ENCODE measurements around the gene ZNF586.
A peak's percentile ranks its signal among the peaks of the same experiment; 100 is the strongest.
"Not testable (repeated sequence)": the region's sequence is repeated elsewhere in the genome, so short reads cannot be mapped to it uniquely, and the experiment has no call there.

Gene ZNF586

DNA sequence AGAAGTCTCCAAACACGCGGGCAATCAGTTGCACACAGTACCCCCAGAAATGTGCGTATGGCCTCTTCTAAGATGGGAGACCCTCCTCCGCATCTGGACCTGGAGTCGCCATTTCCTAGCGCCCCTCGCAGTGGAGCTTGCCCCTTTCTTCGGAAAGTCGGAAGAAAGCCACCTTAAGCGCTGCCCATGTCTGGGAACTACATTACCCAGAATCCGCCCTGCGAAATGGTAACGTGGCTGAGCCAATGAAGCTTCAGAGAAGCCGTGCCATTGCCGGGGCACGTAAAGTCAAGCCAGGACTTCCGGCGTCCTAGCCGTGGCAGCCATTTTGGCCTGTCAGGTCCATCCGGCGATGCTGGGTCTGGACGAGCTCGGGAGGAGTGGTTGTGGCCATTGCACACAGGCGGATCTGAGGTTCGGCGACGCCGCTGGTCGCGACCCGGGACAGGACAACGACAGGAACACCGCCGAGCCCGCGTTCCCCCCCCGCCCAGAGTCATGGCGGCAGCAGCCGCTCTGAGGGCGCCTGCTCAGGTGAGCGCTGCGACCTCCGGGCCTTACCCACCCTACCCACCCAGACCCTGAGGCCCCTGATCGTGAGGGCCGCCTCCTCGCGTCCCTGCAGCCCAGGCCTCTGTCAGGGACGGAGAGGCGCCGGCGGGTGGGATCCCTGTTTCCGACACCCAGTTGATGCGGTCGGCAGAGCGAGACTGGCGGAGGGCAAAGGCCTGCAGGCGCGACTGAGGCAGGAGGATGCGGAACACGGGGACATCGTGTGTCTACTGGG lies at the start of gene ZNF586:
TSS of gene ZNF586 (plus strand) at position 332 of the 787 bp plus-strand sequence. CDS start at position 499, 167 bp downstream.
- DNase-seq, result peak; percentile 80

DNA sequence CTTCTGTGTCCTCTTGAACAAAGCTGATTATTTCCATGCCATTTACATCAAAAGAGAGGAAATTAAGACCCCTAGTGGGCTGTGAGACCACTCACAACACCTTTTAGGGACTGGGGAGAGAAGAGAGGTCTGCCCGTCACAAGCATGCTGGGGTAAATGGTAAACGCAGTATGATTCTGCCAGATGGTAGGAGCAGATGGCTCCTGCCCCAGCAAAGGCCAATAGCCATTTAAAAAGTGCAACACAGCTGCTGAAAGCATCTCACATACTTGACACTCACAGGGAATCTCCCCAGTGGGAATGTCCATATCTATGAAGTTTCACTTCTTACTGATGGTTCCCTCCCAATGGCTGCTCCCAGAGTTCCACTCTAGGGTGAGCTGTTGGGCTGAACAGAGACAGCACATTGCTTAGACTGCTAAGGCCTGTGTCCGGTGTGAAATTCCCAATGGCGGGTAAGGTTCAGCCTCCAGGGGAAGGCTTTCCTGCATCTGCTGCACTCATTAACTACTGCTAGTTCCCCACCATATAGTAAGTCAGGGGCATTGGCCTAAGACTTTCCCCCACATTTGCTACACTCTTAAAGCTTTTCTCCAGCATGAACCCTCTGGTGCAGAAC lies 49.5 kb upstream of the ZNF586 start:
- DNase-seq, result no peak

DNA sequence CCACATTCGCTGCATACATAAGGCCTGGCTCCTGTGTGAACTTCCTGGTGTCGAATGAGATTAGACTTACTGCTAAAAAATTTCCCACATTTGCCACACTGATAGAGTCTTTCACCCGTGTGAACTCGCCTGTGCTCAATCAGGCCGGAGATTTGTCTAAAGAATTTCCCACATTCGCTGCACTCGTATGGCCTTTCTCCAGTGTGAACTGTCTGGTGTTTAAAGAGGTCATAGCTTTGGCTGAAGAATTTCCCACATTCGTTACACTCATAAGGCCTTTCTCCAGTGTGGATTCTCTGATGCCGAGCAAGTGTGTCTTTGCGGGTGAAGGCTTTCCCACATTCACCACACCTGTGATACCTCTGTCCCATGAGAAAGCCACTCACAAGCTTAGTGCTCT lies 48.6 kb upstream of the ZNF586 start:
- DNase-seq, result no peak

GRCh38 chr19:57738320-57738719 lies 31.2 kb upstream of the ZNF586 start:
- not testable (repeated sequence) for DNase-seq

GRCh38 chr19:57738770-57739169 lies 30.7 kb upstream of the ZNF586 start:
- DNase-seq, result not testable (repeated sequence)

DNA sequence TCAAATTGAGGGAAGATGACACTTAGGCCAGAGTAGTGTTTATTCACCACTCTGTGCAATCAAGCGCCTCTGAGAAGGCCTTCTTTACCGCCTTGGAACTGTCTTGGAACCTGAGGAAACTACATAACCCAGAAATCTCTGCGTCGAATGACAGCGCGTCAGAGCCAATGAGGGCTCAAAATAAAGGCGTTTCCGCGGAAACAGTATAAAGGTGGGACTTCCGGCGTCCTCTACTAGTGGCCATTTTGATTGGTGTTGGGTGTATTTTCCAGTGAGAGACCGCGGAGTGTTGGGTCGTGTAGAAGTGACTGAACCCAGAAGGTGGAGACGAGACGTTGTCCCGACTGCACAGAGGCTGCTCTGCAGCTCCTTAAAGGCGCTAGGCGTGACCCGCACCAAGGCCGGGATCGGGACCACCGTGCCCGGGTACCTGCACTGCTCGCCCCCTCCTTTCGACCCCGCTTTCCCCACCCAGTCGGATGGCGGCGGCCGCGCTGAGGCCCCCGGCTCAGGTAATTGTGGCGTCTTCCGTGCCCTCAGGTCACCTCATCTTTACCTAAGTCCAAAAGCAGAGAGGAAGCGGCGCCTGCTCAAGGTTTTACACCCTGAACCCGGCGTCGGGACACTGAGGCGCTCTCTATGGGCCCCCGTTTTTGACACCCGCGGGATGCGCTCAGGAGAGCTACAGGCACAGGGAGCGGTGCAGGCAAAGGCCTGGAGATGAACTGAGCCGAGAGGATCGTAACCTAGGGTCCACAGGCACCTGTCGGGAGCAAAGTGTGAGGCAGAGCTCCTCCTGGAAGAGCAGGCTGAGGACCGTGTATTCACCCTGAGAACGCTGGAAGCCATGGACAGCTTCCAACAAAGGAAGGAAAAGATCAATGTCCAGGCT lies 22.6 kb upstream of the ZNF586 start, which contains the start of gene ZNF776:
TSS of gene ZNF776 (plus strand) at position 236 of the 892 bp plus-strand sequence. CDS start at position 480, 244 bp downstream.
- peak; percentile 77 for DNase-seq

DNA sequence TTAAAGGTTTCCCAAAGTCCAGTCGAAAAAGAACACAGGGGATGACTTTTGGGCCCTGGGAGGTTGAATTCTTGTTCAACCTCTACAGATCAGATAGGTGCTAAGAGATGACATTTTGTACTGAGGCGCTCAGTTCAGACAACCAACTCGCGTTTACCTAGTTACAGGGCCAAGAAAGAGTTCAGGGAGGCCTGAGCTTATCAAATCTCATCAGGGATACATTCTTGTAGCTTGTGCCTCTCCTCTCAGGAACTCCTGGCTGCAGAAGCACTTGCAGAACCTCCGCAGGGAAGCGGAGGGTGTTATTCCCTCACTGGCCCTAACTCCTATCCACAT lies 22.0 kb upstream of the ZNF586 start:
- no peak for DNase-seq

DNA sequence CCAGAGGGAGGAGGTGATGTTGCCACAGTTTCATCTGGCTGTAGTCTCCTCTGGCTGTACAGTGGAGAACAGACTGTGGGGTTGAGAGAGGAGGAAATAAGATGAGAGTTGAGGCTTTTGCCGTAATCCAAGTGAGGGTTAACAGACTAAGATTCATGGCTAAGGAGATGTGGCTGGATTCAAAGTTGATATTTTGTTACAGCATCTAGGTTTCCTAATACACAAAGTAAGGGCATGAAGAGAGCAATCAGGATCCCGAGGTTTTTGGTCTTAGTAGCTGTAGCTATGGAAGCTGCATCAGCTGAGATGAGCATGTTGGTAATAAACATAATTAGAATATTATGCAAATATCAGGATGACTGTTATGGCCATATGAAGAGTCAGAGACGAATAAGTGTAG lies 21.4 kb upstream of the ZNF586 start:
- no peak for DNase-seq

DNA sequence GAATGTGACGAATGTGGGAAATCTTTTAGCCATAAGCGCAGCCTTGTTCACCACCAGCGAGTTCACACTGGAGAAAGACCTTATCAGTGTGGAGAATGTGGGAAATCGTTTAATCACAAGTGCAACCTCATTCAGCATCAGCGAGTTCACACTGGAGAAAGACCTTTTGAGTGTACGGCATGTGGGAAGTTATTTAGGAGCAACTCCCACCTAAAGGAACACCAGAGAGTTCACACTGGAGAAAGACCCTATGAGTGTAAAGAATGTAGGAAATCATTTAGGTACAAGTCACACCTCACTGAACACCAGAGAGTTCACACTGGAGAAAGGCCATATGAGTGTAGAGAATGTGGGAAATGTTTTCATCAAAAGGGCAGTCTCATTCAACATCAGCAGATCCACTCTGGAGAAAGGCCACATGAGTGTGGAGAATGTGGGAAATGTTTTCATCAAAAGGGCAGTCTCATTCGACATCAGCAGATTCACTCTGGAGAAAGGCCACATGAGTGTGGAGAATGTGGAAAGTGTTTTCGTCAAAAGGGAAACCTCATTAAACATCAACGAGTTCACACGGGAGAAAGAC lies 15.3 kb upstream of the ZNF586 start:
- no peak for DNase-seq

- no peak for DNase-seq
Measured at GRCh38 chr19:57755031-57755430, 14.4 kb upstream of the ZNF586 start.

- DNase-seq, result no peak
Measured at GRCh38 chr19:57757941-57758340, 11.5 kb upstream of the ZNF586 start.

DNA sequence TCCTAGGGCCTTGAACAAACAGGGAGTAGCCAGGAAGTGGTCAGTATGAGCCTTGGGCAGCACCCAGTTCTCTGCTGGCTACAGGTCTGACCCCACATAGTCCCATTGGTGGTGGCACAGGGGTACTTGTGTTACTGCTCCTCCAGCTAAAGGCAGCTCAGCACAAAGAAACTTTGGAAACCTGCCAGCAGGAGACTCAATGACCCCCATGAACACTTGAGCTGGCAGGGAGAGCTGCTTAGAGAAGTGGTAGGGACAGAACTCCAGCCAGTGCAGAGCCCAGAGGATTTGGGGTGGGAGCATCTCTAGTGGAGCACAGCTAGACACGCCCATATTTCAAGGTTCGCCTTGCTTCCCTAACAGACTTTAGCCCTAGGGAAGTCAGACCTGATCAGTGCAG lies 10.4 kb upstream of the ZNF586 start:
- no peak for DNase-seq

- no peak for DNase-seq
Measured at GRCh38 chr19:57771417-57771816, 1.9 kb downstream of the ZNF586 start.

- DNase-seq, result no peak
Measured at GRCh38 chr19:57773488-57773887, 4.0 kb downstream of the ZNF586 start.

GRCh38 chr19:57776764-57777296 lies 7.4 kb downstream of the ZNF586 start:
- no peak for DNase-seq

- DNase-seq, result no peak
Measured at GRCh38 chr19:57778336-57778735, 8.9 kb downstream of the ZNF586 start.

DNA sequence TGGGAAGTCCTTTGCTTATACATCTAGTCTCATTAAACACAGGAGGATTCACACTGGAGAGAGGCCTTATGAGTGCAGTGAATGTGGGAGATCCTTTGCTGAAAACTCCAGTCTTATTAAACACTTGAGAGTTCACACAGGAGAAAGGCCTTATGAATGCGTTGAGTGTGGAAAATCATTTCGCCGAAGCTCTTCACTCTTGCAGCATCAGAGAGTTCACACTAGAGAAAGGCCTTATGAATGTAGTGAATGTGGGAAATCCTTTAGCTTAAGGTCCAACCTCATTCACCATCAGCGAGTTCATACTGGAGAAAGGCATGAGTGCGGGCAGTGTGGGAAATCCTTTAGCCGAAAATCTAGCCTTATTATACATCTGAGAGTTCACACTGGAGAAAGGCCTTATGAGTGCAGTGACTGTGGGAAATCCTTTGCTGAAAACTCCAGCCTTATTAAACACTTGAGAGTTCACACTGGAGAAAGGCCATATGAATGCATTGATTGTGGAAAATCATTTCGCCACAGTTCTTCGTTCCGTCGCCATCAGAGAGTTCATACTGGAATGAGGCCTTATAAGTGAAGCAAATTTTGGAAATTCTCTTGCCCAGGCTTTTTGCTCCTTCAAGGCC lies 9.9 kb downstream of the ZNF586 start:
- DNase-seq, result no peak

DNA sequence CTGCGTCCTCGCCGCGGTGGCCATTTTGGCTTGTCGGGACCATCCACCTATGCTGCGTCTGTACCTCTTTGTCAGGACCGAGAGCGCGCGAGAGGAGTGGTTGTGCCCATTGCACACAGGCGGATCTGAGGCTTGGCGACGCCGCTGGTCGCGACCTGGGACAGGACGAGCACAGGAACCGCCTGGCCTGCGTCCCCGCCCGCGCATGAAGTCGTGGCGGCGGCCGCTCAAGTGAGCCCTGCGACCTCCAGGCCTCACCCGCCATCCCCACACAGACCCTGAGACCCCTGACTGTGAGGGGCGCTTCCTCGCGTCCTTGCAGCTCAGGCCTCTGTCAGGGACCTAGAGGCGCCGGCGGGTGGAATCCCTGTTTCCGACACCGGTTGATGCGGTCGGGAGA lies 16.8 kb downstream of the ZNF586 start:
- DNase-seq, result no peak

- no peak for DNase-seq
Measured at GRCh38 chr19:57786906-57787305, 17.4 kb downstream of the ZNF586 start.

- no peak for DNase-seq
Measured at GRCh38 chr19:57788114-57788692, 18.7 kb downstream of the ZNF586 start.

GRCh38 chr19:57789288-57789687 lies 19.8 kb downstream of the ZNF586 start:
- no peak for DNase-seq

DNA sequence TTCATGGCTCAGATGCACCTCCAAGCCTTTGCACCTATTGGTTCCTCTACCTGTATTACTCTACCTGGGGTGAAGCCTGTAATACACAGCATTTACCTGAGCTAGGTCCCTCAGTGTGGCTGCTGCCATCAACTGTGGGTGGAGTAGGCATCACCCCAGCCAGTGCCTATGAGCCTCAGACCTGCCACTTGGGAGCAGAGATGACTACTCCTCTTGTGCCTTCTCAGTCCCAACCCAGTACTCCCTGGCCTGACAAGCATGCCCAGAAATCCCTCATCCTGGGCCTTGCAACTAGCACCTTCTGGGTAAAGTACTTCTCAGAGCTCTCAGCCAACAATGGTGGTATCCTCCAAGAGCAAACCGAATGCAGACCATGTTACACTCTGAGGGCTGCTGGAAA lies 27.1 kb downstream of the ZNF586 start:
- DNase-seq, result not testable (repeated sequence)

Data from NCI-H510A (cell line).